ENCODE results near the gene RNASE8. TPM values are rescaled to one million over a fixed set of nuclear protein-coding genes. Genes with fewer than 3 reads are reported as not detected.
"Not testable (repeated sequence)": the region's sequence is repeated elsewhere in the genome, so short reads cannot be mapped to it uniquely, and the experiment has no call there.

Gene RNASE8
- not detected in 2 replicates for total RNA-seq

- peaks cover 19% of the 10 kb centered on the region for H3K27me3 Mint-ChIP-seq (ENCODE audit: low read depth)
- H3K4me3 Mint-ChIP-seq (ENCODE audit: low read depth): no peak within 1 kb of the TSS
- H3K27ac Mint-ChIP-seq: no peak within 1 kb of the TSS
- H3K36me3 Mint-ChIP-seq (ENCODE audit: low read depth): no peaks in the 10 kb centered on the region
- intact Hi-C loops (cut with micrococcal nuclease): no loop called here
- no peaks in the 10 kb centered on the region for H3K9me3 Mint-ChIP-seq
- DNase-seq (ENCODE audit: low spot score): no peak
- no peaks in the 10 kb centered on the region for H3K4me1 Mint-ChIP-seq (ENCODE audit: low read depth)
These were observed at the start of gene RNASE8 for GRCh38 chr14:21057803-21058675. TSS of gene RNASE8 (plus strand) at chr14:21057822. CDS start at chr14:21057893, 71 bp downstream.

GRCh38 chr14:21009721-21010120 is 47.9 kb upstream of the RNASE8 start:
- H3K36me3 Mint-ChIP-seq (ENCODE audit: low read depth); intact Hi-C loops (cut with micrococcal nuclease); H3K4me1 Mint-ChIP-seq (ENCODE audit: low read depth); DNase-seq (ENCODE audit: low spot score); H3K27ac Mint-ChIP-seq; H3K4me3 Mint-ChIP-seq (ENCODE audit: low read depth); H3K9me3 Mint-ChIP-seq: not testable (repeated sequence)
- H3K27me3 Mint-ChIP-seq (ENCODE audit: low read depth): peaks cover 15% of the 10 kb centered on the region

GRCh38 chr14:21011136-21011535 is 46.5 kb upstream of the RNASE8 start:
- intact Hi-C loops (cut with micrococcal nuclease): no loop called here
- H3K36me3 Mint-ChIP-seq (ENCODE audit: low read depth): no peaks in the 10 kb centered on the region
- no peak overlapping the region for H3K27ac Mint-ChIP-seq
- no peaks in the 10 kb centered on the region for H3K4me1 Mint-ChIP-seq (ENCODE audit: low read depth)
- no peaks in the 10 kb centered on the region for H3K9me3 Mint-ChIP-seq
- H3K27me3 Mint-ChIP-seq (ENCODE audit: low read depth): peaks cover 15% of the 10 kb centered on the region
- no peak for DNase-seq (ENCODE audit: low spot score)
- no peak overlapping the region for H3K4me3 Mint-ChIP-seq (ENCODE audit: low read depth)

- H3K27me3 Mint-ChIP-seq (ENCODE audit: low read depth): peaks cover 15% of the 10 kb centered on the region
- intact Hi-C loops (cut with micrococcal nuclease): loop anchor here (1.0 kb wide), 3 partner anchors 26 to 93 kb away; no protein-coding TSS in a partner anchor
- no peaks in the 10 kb centered on the region for H3K4me1 Mint-ChIP-seq (ENCODE audit: low read depth)
- no peak overlapping the region for H3K4me3 Mint-ChIP-seq (ENCODE audit: low read depth)
- H3K27ac Mint-ChIP-seq: no peak overlapping the region
- H3K36me3 Mint-ChIP-seq (ENCODE audit: low read depth): no peaks in the 10 kb centered on the region
- DNase-seq (ENCODE audit: low spot score): peak; percentile 53
- H3K9me3 Mint-ChIP-seq: no peaks in the 10 kb centered on the region
These were observed 42.8 kb upstream of the RNASE8 start for GRCh38 chr14:21014761-21015190.

- peaks cover 15% of the 10 kb centered on the region for H3K27me3 Mint-ChIP-seq (ENCODE audit: low read depth)
- H3K9me3 Mint-ChIP-seq: no peaks in the 10 kb centered on the region
- no peaks in the 10 kb centered on the region for H3K36me3 Mint-ChIP-seq (ENCODE audit: low read depth)
- no peak overlapping the region for H3K4me3 Mint-ChIP-seq (ENCODE audit: low read depth)
- H3K4me1 Mint-ChIP-seq (ENCODE audit: low read depth): no peaks in the 10 kb centered on the region
- no peak overlapping the region for H3K27ac Mint-ChIP-seq
- intact Hi-C loops (cut with micrococcal nuclease): no loop called here
- no peak for DNase-seq (ENCODE audit: low spot score)
These were observed 42.3 kb upstream of the RNASE8 start for GRCh38 chr14:21015312-21015711.

- intact Hi-C loops (cut with micrococcal nuclease): loop anchor here (1.0 kb wide), 1 partner anchor 10 kb away; no protein-coding TSS in a partner anchor
- no peak for DNase-seq (ENCODE audit: low spot score)
- H3K9me3 Mint-ChIP-seq: no peaks in the 10 kb centered on the region
- H3K36me3 Mint-ChIP-seq (ENCODE audit: low read depth): no peaks in the 10 kb centered on the region
- H3K4me3 Mint-ChIP-seq (ENCODE audit: low read depth): no peak overlapping the region
- H3K27ac Mint-ChIP-seq: no peak overlapping the region
- H3K4me1 Mint-ChIP-seq (ENCODE audit: low read depth): no peaks in the 10 kb centered on the region
- H3K27me3 Mint-ChIP-seq (ENCODE audit: low read depth): peaks cover 12% of the 10 kb centered on the region
These were observed 41.0 kb upstream of the RNASE8 start for GRCh38 chr14:21016413-21017190.

GRCh38 chr14:21017528-21018245 is 39.9 kb upstream of the RNASE8 start:
- H3K27me3 Mint-ChIP-seq (ENCODE audit: low read depth): peaks cover 15% of the 10 kb centered on the region

GRCh38 chr14:21018286-21018685 is 39.3 kb upstream of the RNASE8 start:
- intact Hi-C loops (cut with micrococcal nuclease): no loop called here
- Mint-ChIP-seq H3K4me3 (ENCODE audit: low read depth) (no peak overlapping the region), H3K27ac (no peak overlapping the region), H3K9me3 (no peaks in the 10 kb centered on the region), H3K36me3 (ENCODE audit: low read depth) (no peaks in the 10 kb centered on the region), H3K27me3 (ENCODE audit: low read depth) (peaks cover 16% of the 10 kb centered on the region), H3K4me1 (ENCODE audit: low read depth) (no peaks in the 10 kb centered on the region)
- no peak for DNase-seq (ENCODE audit: low spot score)

More at GRCh38 chr14:21017528-21018245, 39.9 kb upstream of the RNASE8 start:
- H3K36me3 Mint-ChIP-seq (ENCODE audit: low read depth): no peaks in the 10 kb centered on the region
- no peak overlapping the region for H3K27ac Mint-ChIP-seq
- no peak overlapping the region for H3K4me3 Mint-ChIP-seq (ENCODE audit: low read depth)
- no peaks in the 10 kb centered on the region for H3K9me3 Mint-ChIP-seq
- H3K4me1 Mint-ChIP-seq (ENCODE audit: low read depth): no peaks in the 10 kb centered on the region
- intact Hi-C loops (cut with micrococcal nuclease): no loop called here
- no peak for DNase-seq (ENCODE audit: low spot score)

GRCh38 chr14:21018781-21019180 is 38.8 kb upstream of the RNASE8 start:
- Mint-ChIP-seq H3K4me1 (ENCODE audit: low read depth) (no peaks in the 10 kb centered on the region), H3K36me3 (ENCODE audit: low read depth) (no peaks in the 10 kb centered on the region), H3K27ac (no peak overlapping the region), H3K4me3 (ENCODE audit: low read depth) (no peak overlapping the region), H3K27me3 (ENCODE audit: low read depth) (peaks cover 20% of the 10 kb centered on the region), H3K9me3 (no peaks in the 10 kb centered on the region)
- DNase-seq (ENCODE audit: low spot score): no peak
- intact Hi-C loops (cut with micrococcal nuclease): no loop called here

GRCh38 chr14:21019366-21019765 is 38.3 kb upstream of the RNASE8 start:
- H3K4me1 Mint-ChIP-seq (ENCODE audit: low read depth): peaks cover 5% of the 10 kb centered on the region
- DNase-seq (ENCODE audit: low spot score): no peak
- H3K9me3 Mint-ChIP-seq: no peaks in the 10 kb centered on the region
- no peak overlapping the region for H3K27ac Mint-ChIP-seq
- no peak overlapping the region for H3K4me3 Mint-ChIP-seq (ENCODE audit: low read depth)
- intact Hi-C loops (cut with micrococcal nuclease): no loop called here
- H3K36me3 Mint-ChIP-seq (ENCODE audit: low read depth): no peaks in the 10 kb centered on the region
- H3K27me3 Mint-ChIP-seq (ENCODE audit: low read depth): peaks cover 26% of the 10 kb centered on the region

GRCh38 chr14:21020977-21021545 is 36.6 kb upstream of the RNASE8 start:
- intact Hi-C loops (cut with micrococcal nuclease): no loop called here

GRCh38 chr14:21022686-21023085 is 34.9 kb upstream of the RNASE8 start:
- Mint-ChIP-seq H3K27ac (no peak overlapping the region), H3K4me3 (ENCODE audit: low read depth) (peak overlapping the region; percentile 10)

More at GRCh38 chr14:21020977-21021545, 36.6 kb upstream of the RNASE8 start:
- Mint-ChIP-seq H3K4me3 (ENCODE audit: low read depth) (no peak overlapping the region), H3K4me1 (ENCODE audit: low read depth) (peaks cover 6% of the 10 kb centered on the region), H3K9me3 (no peaks in the 10 kb centered on the region), H3K27ac (no peak overlapping the region), H3K27me3 (ENCODE audit: low read depth) (peaks cover 33% of the 10 kb centered on the region), H3K36me3 (ENCODE audit: low read depth) (no peaks in the 10 kb centered on the region)
- DNase-seq (ENCODE audit: low spot score): no peak

More at GRCh38 chr14:21022686-21023085, 34.9 kb upstream of the RNASE8 start:
- Mint-ChIP-seq H3K4me1 (ENCODE audit: low read depth) (peaks cover 6% of the 10 kb centered on the region), H3K9me3 (no peaks in the 10 kb centered on the region), H3K36me3 (ENCODE audit: low read depth) (no peaks in the 10 kb centered on the region), H3K27me3 (ENCODE audit: low read depth) (peaks cover 46% of the 10 kb centered on the region)
- intact Hi-C loops (cut with micrococcal nuclease): no loop called here
- DNase-seq (ENCODE audit: low spot score): no peak
